Sigmoid colon (tissue), 7 donors: ENCODE data around the gene FRAT2. TPM values are rescaled to one million over a fixed set of nuclear protein-coding genes. Genes with fewer than 3 reads are reported as not detected.
A peak's percentile ranks its signal among the peaks of the same experiment; 100 is the strongest.

Experiments
- DNase-seq: peaks from one replicate; pipeline ENCODE4 v3.0.0-alpha.2; 2019
- H3K27ac ChIP-seq, 4 donors: fragments of 200-600 bp; sonication (generic); one replicate each; pipeline ENCODE4 v1.5.1; 2016 to 2019; ENCODE audit warnings: mild to moderate bottlenecking in 1 of 4
- H3K27me3 ChIP-seq, 3 donors: fragments of 200-600 bp; sonication (generic); one replicate each; pipeline ENCODE4 v1.5.1; 2019; ENCODE audit warnings: mild to moderate bottlenecking in 1 of 3
- H3K36me3 ChIP-seq, 4 donors: fragments of 200-600 bp; sonication (generic); one replicate each; pipeline ENCODE4 v1.5.1; 2016 to 2019
- H3K4me1 ChIP-seq, 4 donors: fragments of 200-600 bp; sonication (generic); one replicate each; pipeline ENCODE4 v1.5.1; 2017 to 2019
- H3K4me3 ChIP-seq, 4 donors: fragments of 200-600 bp; sonication (generic); one replicate each; pipeline ENCODE4 v1.5.1; 2017 to 2019; ENCODE audit warnings: mild to moderate bottlenecking in 2 of 4, moderate library complexity in 1 of 4
- H3K9me3 ChIP-seq, 4 donors: fragments of 200-600 bp in 3 of 4; sonication (generic) in 3 of 4; one replicate each; pipeline versions ENCODE4 v1.5.1 to v1.6.1; 2013 to 2019
- EP300 ChIP-seq, 4 donors: sonication (generic); formaldehyde crosslinking; IDR thresholded peaks; one replicate each; pipeline ENCODE4 v1.6.1; 2017; ENCODE audit warnings: antibody characterized with exemption in 4 of 4
- POLR2A ChIP-seq, 2 donors: fragments of 450-650 bp; IDR thresholded peaks; one replicate each; pipeline ENCODE4 v1.6.1; 2016; ENCODE audit warnings: antibody characterized with exemption in 2 of 2, mild to moderate bottlenecking in 2 of 2, moderate library complexity in 2 of 2
- POLR2AphosphoS5 ChIP-seq, 4 donors: sonication (generic); formaldehyde crosslinking; IDR thresholded peaks; one replicate each; pipeline ENCODE4 v1.6.1; 2017; ENCODE audit warnings: antibody characterized with exemption in 4 of 4
- WGBS, 2 donors: extraction: QIAGEN DNeasy Blood & Tissue Kit; methylation state at CpG; one replicate each; pipeline ENCODE4 v1.1.7; 2013; 5-methylcytosine and 5-hydroxymethylcytosine counted together
- intact Hi-C: fragments of 100-400 bp; cut with DNase I; formaldehyde crosslinking; loops from one replicate; pipeline ENCODE4 v1.15.1; 2023
- polyA plus RNA-seq, 3 donors: library from polyadenylated mRNA; stranded (reverse); fragments of 200-250 nt; gene quantifications; one replicate each; pipeline ENCODE4 v1.2.3, GENCODE V29; 2013
- total RNA-seq, 4 donors: library from RNA; depleted of rRNA; stranded (reverse); fragments of >200 nt; gene quantifications; one replicate each; pipeline ENCODE4 v1.1.0, GENCODE V29; 2016
- TF ChIP-seq, protein P1 (sequence below), 4 experiments: fragments of 450-650 bp in 3 of 4; fragments of 200-600 bp in 1 of 4; IDR thresholded peaks; one replicate each; pipeline ENCODE4 v1.5.1; 2016 to 2019; ENCODE audit warnings: antibody characterized with exemption in 4 of 4, mild to moderate bottlenecking in 3 of 4, moderate library complexity in 2 of 4
- donor health status: healthy with polysubstance abuse.
- donor health status: Bipolar disorder and iron deficiency.
- donor health status: healthy.

Gene FRAT2
- total and polyA plus RNA-seq, 7 donors = 11.9 to 31.0 (median 18.9) TPM

DNA sequence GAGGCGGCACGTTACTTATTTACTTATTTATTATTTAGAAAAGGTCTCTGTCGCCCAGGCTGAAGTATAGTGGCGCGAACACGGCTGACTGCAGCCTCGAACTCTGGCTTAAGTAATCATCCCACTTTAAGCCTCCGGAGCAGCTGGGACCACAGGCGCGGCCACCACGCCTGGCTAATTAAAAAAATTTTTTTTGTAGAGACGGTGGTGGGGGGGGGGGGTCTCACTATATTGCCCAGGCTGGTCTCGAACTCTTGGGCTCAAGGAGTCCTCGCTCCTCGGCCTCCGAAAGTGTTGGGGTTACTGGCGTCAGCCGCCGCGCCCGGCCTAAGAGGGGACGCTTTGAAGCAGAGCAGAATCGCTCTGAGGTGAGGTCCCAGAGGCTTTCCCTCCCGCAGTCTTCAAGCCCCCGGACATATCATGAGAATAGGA is 675 bp upstream of the FRAT2 start:
- no peaks in the 10 kb centered on the region for H3K27me3 ChIP-seq
- H3K9me3 ChIP-seq = no peaks in the 10 kb centered on the region
- 10 to 17% methylated on average over 25 of the region's 25 CpGs for WGBS, 2 donors
- peaks cover 0 to 52% (median 41%) of the 10 kb centered on the region in 4 donors for H3K4me1 ChIP-seq
- TF ChIP-seq POLR2AphosphoS5 (IDR thresholded peaks at IDR 0.05) (no peak), POLR2A (IDR thresholded peaks at IDR 0.05) (no peak), EP300 (IDR thresholded peaks at IDR 0.05) (no peak)
- TF ChIP-seq, protein P1, sequence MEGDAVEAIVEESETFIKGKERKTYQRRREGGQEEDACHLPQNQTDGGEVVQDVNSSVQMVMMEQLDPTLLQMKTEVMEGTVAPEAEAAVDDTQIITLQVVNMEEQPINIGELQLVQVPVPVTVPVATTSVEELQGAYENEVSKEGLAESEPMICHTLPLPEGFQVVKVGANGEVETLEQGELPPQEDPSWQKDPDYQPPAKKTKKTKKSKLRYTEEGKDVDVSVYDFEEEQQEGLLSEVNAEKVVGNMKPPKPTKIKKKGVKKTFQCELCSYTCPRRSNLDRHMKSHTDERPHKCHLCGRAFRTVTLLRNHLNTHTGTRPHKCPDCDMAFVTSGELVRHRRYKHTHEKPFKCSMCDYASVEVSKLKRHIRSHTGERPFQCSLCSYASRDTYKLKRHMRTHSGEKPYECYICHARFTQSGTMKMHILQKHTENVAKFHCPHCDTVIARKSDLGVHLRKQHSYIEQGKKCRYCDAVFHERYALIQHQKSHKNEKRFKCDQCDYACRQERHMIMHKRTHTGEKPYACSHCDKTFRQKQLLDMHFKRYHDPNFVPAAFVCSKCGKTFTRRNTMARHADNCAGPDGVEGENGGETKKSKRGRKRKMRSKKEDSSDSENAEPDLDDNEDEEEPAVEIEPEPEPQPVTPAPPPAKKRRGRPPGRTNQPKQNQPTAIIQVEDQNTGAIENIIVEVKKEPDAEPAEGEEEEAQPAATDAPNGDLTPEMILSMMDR (IDR thresholded peaks at IDR 0.05) = no peak
- H3K27ac ChIP-seq = peak overlapping the region; percentile 93 to 95 (median 94)
- DNase-seq = no peak
- no peaks in the 10 kb centered on the region for H3K36me3 ChIP-seq
- intact Hi-C loops = no loop called here
- H3K4me3 ChIP-seq = peak overlapping the region; percentile 79 to 92 (median 81)

DNA sequence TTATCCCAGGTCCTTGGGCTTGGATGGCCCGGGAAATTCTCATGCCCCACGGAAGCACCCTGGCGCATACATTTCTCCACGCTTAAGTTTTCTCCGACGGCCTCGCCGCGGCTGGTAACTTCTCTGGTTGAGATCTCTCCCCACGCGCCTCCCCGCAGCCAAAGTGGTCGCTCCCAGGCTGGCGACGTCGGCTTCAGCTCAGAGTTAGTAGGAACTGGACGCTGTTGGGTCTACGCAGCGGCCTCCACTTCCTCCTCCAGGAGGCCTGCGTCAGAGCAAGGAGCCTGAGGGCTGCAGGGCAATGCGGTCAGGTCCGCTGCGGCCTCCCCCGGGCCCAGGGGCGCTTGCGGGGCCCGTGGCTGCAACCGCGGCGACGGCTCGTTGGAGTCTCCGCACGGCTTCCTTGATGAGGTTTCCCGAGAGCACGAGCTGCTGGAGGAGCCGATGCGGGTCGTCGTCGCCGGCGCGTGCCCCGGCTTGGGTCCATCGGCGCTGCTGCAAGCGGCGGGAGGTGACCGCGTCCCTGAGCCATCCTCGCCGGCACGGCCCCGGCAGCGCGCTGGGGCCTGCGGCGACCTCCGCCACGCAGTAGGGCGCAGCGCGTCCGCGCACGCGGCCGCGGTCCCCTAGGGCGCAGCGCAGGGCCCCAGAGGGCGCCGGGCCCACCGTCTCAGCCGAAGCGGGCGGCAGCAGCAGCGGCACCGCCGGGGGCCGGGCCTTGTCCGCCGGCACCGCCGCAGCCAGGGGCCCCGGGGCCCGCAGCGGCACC is 744 bp downstream of the FRAT2 start:
- Histone ChIP-seq H3K4me3 (peak overlapping the region; percentile 79 to 92 (median 81)), H3K4me1 (peaks cover 0 to 62% (median 50%) of the 10 kb centered on the region in 4 donors), H3K27ac (peak overlapping the region; percentile 93 to 95 (median 94)), H3K27me3 (no peaks in the 10 kb centered on the region), H3K36me3 (peaks cover 0 to 9% (median 0%) of the 10 kb centered on the region in 4 donors), H3K9me3 (no peaks in the 10 kb centered on the region)
- TF ChIP-seq POLR2AphosphoS5 (IDR thresholded peaks at IDR 0.05) (peak in 3 of 4 donors; percentile 29 to 49 (median 46)), POLR2A (IDR thresholded peaks at IDR 0.05) (no peak), EP300 (IDR thresholded peaks at IDR 0.05) (no peak)
- TF ChIP-seq, protein P1 (IDR thresholded peaks at IDR 0.05) = no peak
- 0% methylated on average over 89 of the region's 89 CpGs for WGBS, 2 donors
- DNase-seq = peak; percentile 75
- intact Hi-C loops = loop anchor here (1.0 to 5.0 kb wide), 3 partner anchors 41 to 69 kb away; partner anchors contain the start of genes ARHGAP19 and RRP12

DNA sequence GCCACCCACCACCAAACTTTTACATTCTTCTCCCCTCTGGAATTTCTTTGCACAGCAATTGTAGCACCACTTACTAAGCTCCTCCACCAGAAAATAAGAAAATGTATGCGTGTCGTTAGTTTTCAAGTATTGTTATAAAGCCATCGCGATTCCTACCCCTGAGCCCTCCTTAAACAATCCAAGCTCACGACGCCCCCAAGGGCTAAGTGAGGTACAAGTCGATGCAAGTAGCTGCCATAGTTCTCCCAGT is 1.3 kb downstream of the FRAT2 start:
- H3K36me3 ChIP-seq = peaks cover 0 to 14% (median 0%) of the 10 kb centered on the region in 4 donors
- 2 to 4% methylated on average over 7 of the region's 7 CpGs for WGBS, 2 donors
- DNase-seq = no peak
- TF ChIP-seq POLR2A (IDR thresholded peaks at IDR 0.05) (no peak), EP300 (IDR thresholded peaks at IDR 0.05) (no peak), POLR2AphosphoS5 (IDR thresholded peaks at IDR 0.05) (no peak)
- TF ChIP-seq, protein P1 (IDR thresholded peaks at IDR 0.05) = no peak
- intact Hi-C loops = loop anchor here (2.0 to 5.0 kb wide), 2 partner anchors 54 to 69 kb away; partner anchors contain the start of gene RRP12
- H3K9me3 ChIP-seq = no peaks in the 10 kb centered on the region
- peak overlapping the region; percentile 53 to 92 (median 81) for H3K4me3 ChIP-seq
- peak overlapping the region; percentile 93 to 95 (median 94) for H3K27ac ChIP-seq
- peaks cover 0 to 62% (median 50%) of the 10 kb centered on the region in 4 donors for H3K4me1 ChIP-seq
- no peaks in the 10 kb centered on the region for H3K27me3 ChIP-seq

DNA sequence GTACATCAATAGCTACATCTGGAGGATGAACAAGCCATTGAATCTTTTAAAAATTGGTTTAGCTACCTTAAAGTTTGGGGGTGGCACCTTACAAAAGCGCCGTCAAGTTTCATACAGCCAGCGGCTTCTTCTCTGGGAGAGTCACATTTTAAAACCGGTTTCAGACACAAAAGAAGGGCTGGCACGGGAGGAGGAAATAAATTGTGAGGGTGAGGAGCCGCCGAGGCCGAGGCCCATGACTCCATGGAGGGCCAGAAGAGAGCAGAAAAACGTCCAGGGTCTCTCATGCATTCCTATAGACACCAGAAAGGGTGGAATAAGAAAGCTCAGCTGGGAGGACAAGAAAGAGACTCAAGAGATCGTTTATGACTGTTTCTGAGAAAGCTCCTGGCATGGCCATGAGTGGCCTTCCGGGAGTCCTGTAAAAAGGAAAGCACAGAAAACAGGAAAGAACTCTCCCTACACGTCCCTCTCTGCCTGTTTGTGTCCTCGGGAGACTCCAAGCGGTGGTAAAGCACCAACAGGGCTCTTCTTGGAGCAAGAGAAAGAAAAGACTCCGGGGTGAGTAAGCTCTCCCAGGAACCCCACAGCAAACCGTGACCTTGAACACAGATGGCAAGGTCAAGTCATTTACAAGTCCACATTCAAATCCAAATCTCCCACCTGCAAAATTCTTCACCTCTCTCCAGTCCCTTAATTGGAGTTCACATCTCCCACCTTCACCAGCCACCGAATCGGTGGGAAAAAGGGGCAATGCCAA is 1.8 kb downstream of the FRAT2 start:
- peaks cover 0 to 62% (median 50%) of the 10 kb centered on the region in 4 donors for H3K4me1 ChIP-seq
- intact Hi-C loops = loop anchor here (1.0 to 5.0 kb wide), 3 partner anchors 13 to 70 kb away; partner anchors contain the start of genes FRAT1 and RRP12

More for the DNA sequence above, 1.8 kb downstream of the FRAT2 start:
- Histone ChIP-seq H3K27me3 (no peaks in the 10 kb centered on the region), H3K9me3 (no peaks in the 10 kb centered on the region), H3K27ac (peak overlapping the region; percentile 93 to 95 (median 94)), H3K4me3 (peak overlapping the region; percentile 53 to 92 (median 81)), H3K36me3 (peaks cover 0 to 14% (median 0%) of the 10 kb centered on the region in 4 donors)
- TF ChIP-seq POLR2A (IDR thresholded peaks at IDR 0.05) (no peak), POLR2AphosphoS5 (IDR thresholded peaks at IDR 0.05) (peak in 2 of 4 donors; percentile 33 to 36)
- TF ChIP-seq, protein P1 (IDR thresholded peaks at IDR 0.05) = peak in 1 of 4 experiments; percentile 28
- 7 to 19% methylated on average over 18 of the region's 18 CpGs for WGBS, 2 donors
- DNase-seq = peak; percentile 75
